OCI-LY1 (cell line): ENCODE results near the gene P4HA3.

Experiments used
- CTCF ChIP-seq: fragments of 200-600 bp; sonication (generic), shearing (Covaris generic); IDR thresholded peaks from 2 replicates; pipeline ENCODE4 v1.5.1; 2017; ENCODE audit warnings: mild to moderate bottlenecking, antibody characterized with exemption, low read length, moderate library complexity, mixed read lengths
- EZH2 ChIP-seq: fragments of 200-600 bp; sonication (generic), shearing (Covaris generic); IDR thresholded peaks from 2 replicates; pipeline ENCODE4 v1.8.0; 2017; ENCODE audit warnings: borderline replicate concordance, mixed run types, mild to moderate bottlenecking, antibody characterized with exemption, low read length, moderate library complexity, mixed read lengths

GRCh38 chr11:74338963-74339362 lies 27.5 kb upstream of the P4HA3 start:
- no peak for TF ChIP-seq CTCF
- TF ChIP-seq EZH2, result no peak
